Spleen (tissue), 7 donors: Measurements from ENCODE around the gene CFAP44.

ENCODE experiments used
- POLR2AphosphoS5 ChIP-seq, 3 donors: sonication (generic); formaldehyde crosslinking; IDR thresholded peaks; one replicate each; pipeline ENCODE4 v1.5.1; 2017; ENCODE audit warnings: antibody characterized with exemption in 3 of 3
- TF ChIP-seq, protein P1 (sequence below), 11 experiments: fragments of 200-600 bp in 7 of 11; fragments of 450-650 bp in 4 of 11; sonication (generic) in 4 of 11; IDR thresholded peaks in 8 of 11; conservative IDR thresholded peaks in 3 of 11; 1 replicate in 7 of 11; 2 replicates in 4 of 11; pipeline versions ENCODE4 v1.4.0 to v1.8.0; 2016 to 2021; ENCODE audit warnings: antibody characterized with exemption in 11 of 11, inconsistent platforms in 4 of 11, mild to moderate bottlenecking in 1 of 11
- donor health status: DM: no; HTN: no; CAD: no; lungs with moderate emphysema.
- donor health status: DM: no; HTN: no; CAD: no.
- donor health status: DM: no; HTN: no; CAD: no.

DNA sequence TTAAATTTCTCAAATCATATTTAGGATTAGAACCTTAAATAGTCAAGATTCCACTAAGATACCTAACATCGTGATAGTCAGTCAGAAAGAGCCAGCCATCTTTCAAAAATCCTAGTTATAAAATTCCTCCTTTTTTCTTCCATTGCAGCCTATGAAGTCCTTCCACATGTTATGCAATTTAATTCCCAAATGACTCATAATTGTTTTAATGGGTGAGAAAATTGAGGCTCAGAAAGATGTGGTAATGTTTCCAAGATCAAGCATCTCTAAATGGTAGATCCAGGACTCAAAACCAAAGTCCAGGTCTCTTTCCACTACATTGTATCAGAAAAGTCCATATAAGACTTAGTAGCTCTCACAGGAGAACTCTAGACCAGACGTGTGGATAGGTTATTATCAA is 9.5 kb downstream of the CFAP44 start:
- TF ChIP-seq, protein P1, sequence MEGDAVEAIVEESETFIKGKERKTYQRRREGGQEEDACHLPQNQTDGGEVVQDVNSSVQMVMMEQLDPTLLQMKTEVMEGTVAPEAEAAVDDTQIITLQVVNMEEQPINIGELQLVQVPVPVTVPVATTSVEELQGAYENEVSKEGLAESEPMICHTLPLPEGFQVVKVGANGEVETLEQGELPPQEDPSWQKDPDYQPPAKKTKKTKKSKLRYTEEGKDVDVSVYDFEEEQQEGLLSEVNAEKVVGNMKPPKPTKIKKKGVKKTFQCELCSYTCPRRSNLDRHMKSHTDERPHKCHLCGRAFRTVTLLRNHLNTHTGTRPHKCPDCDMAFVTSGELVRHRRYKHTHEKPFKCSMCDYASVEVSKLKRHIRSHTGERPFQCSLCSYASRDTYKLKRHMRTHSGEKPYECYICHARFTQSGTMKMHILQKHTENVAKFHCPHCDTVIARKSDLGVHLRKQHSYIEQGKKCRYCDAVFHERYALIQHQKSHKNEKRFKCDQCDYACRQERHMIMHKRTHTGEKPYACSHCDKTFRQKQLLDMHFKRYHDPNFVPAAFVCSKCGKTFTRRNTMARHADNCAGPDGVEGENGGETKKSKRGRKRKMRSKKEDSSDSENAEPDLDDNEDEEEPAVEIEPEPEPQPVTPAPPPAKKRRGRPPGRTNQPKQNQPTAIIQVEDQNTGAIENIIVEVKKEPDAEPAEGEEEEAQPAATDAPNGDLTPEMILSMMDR (IDR thresholded peaks at IDR 0.05 in 8 of 11, conservative IDR thresholded peaks at IDR 0.05 in 3 of 11) = no peak
- TF ChIP-seq POLR2AphosphoS5 (IDR thresholded peaks at IDR 0.05) = no peak
